Cardiac muscle cell (in vitro differentiated cells and primary cell): Measurements from ENCODE around the gene RHEBL1. TPM values are rescaled to one million over a fixed set of nuclear protein-coding genes. Genes with fewer than 3 reads are reported as not detected.

Experiments
- DNase-seq, 2 donors: peaks; one replicate each; pipeline versions ENCODE4 v3.0.0 to v3.0.0-alpha.2; 2010 to 2017; ENCODE audit warnings: low read depth in 1 of 2, low spot score in 1 of 2
- H3K27ac ChIP-seq: fragments of 200-600 bp; sonication (generic); 2 replicates; pipeline ENCODE4 v1.5.1; 2016
- H3K27me3 ChIP-seq: fragments of 200-600 bp; sonication (generic); 2 replicates; pipeline ENCODE4 v1.6.0; 2016; ENCODE audit warnings: control low read depth
- H3K36me3 ChIP-seq: fragments of 200-600 bp; sonication (generic); 2 replicates; pipeline ENCODE4 v1.5.1; 2016; ENCODE audit warnings: control low read depth
- H3K4me1 ChIP-seq: fragments of 200-600 bp; sonication (generic); 2 replicates; pipeline ENCODE4 v1.8.1; 2017; ENCODE audit warnings: low read depth, mild to moderate bottlenecking, mixed run types
- H3K4me3 ChIP-seq: fragments of 200-600 bp; sonication (generic); 2 replicates; pipeline ENCODE4 v1.5.1; 2016; ENCODE audit warnings: mild to moderate bottlenecking
- H3K9me3 ChIP-seq: fragments of 200-600 bp; sonication (generic); 2 replicates; pipeline ENCODE4 v1.5.1; 2017; ENCODE audit warnings: low read depth, mild to moderate bottlenecking, control low read depth
- CTCF ChIP-seq: IDR thresholded peaks from 2 replicates; pipeline ENCODE4 v1.5.1; 2012; ENCODE audit warnings: low read depth, mild to moderate bottlenecking, low read length
- polyA plus RNA-seq: library from polyadenylated mRNA; unstranded; fragments of >200 nt; fragmentation: Nextera tagmentation; extraction: Ambion mirVana; gene quantifications from 2 replicates; pipeline ENCODE4 v1.2.1, GENCODE V29; 2016
- total RNA-seq: library from RNA; depleted of rRNA; stranded (reverse); fragments of >200 nt; gene quantifications from 2 replicates; pipeline ENCODE4 v1.2.3, GENCODE V29; 2016

RHEBL1 gene
- total RNA-seq (0.42 and 1.1 TPM in 2 replicates), polyA plus RNA-seq (0.94 and 1.0 TPM in 2 replicates)

- no peak for TF ChIP-seq CTCF
- Histone ChIP-seq H3K36me3 (no peaks in the 10 kb centered on the region), H3K27ac (no peak within 1 kb of the TSS), H3K4me1 (peaks cover 3% of the 10 kb centered on the region), H3K9me3 (no peaks in the 10 kb centered on the region), H3K4me3 (peak within 1 kb of the TSS; percentile 83), H3K27me3 (no peaks in the 10 kb centered on the region)
- peak; percentile 98 to 99 for DNase-seq
These were observed at the start of gene RHEBL1 for GRCh38 chr12:49069507-49070346. Gene RHEBL1 (minus strand): TSS chr12:49069979. CDS start chr12:49069785, 194 bp downstream.

- no peak for TF ChIP-seq CTCF
- H3K27ac ChIP-seq = peak overlapping the region; percentile 61
- DNase-seq = no peak
These were observed 41.4 kb upstream of the RHEBL1 start for GRCh38 chr12:49111206-49111605.

GRCh38 chr12:49110464-49111155 lies 40.8 kb upstream of the RHEBL1 start, which contains the start of gene LMBR1L:
Gene LMBR1L (minus strand): TSS chr12:49110847. CDS start chr12:49110555, 292 bp downstream.
- peak; percentile 52 for TF ChIP-seq CTCF
- peak within 1 kb of the TSS; percentile 73 for H3K4me3 ChIP-seq
- peak; percentile 98 to 99 for DNase-seq
- no peaks in the 10 kb centered on the region for H3K9me3 ChIP-seq
- H3K36me3 ChIP-seq = no peaks in the 10 kb centered on the region
- no peaks in the 10 kb centered on the region for H3K27me3 ChIP-seq
- H3K4me1 ChIP-seq = peaks cover 10% of the 10 kb centered on the region
- peak within 1 kb of the TSS; percentile 87 for H3K27ac ChIP-seq

More at GRCh38 chr12:49111206-49111605, 41.4 kb upstream of the RHEBL1 start:
- Histone ChIP-seq H3K4me3 (peak overlapping the region; percentile 73), H3K9me3 (no peaks in the 10 kb centered on the region), H3K27me3 (no peaks in the 10 kb centered on the region), H3K4me1 (peaks cover 10% of the 10 kb centered on the region), H3K36me3 (no peaks in the 10 kb centered on the region)

GRCh38 chr12:49109641-49110463 lies 40.1 kb upstream of the RHEBL1 start:
- TF ChIP-seq CTCF = no peak

GRCh38 chr12:49108958-49109404 lies 39.2 kb upstream of the RHEBL1 start:
- no peak for TF ChIP-seq CTCF
- Histone ChIP-seq H3K27me3 (no peaks in the 10 kb centered on the region), H3K36me3 (peaks cover 3% of the 10 kb centered on the region), H3K27ac (peak overlapping the region; percentile 33), H3K4me3 (peak overlapping the region; percentile 73), H3K9me3 (no peaks in the 10 kb centered on the region), H3K4me1 (peaks cover 10% of the 10 kb centered on the region)
- peak in 1 of 2 donors; percentile 76 for DNase-seq

More at GRCh38 chr12:49109641-49110463, 40.1 kb upstream of the RHEBL1 start:
- peak overlapping the region; percentile 73 for H3K4me3 ChIP-seq
- no peaks in the 10 kb centered on the region for H3K27me3 ChIP-seq
- peak in 1 of 2 donors; percentile 29 for DNase-seq
- no peaks in the 10 kb centered on the region for H3K9me3 ChIP-seq
- H3K4me1 ChIP-seq = peaks cover 10% of the 10 kb centered on the region
- no peaks in the 10 kb centered on the region for H3K36me3 ChIP-seq
- peak overlapping the region; percentile 87 for H3K27ac ChIP-seq
